IPS-18c (cell line): ENCODE results near the gene STXBP3.
"Not testable (repeated sequence)": the region's sequence is repeated elsewhere in the genome, so short reads cannot be mapped to it uniquely, and the experiment has no call there.

Source experiments
- H3K4me3 ChIP-seq: 2 replicates; pipeline ENCODE4 v1.7.0; 2013; ENCODE audit warnings: low read depth, mild to moderate bottlenecking, low read length, moderate library complexity; ENCODE audit not compliant: insufficient read depth
- H3K9me3 ChIP-seq: one replicate; pipeline ENCODE4 v1.6.1; 2013; ENCODE audit warnings: mild to moderate bottlenecking, low read length, moderate library complexity; ENCODE audit not compliant: control insufficient read depth, insufficient read depth

Gene STXBP3

GRCh38 chr1:108746382-108747170 is at the start of gene STXBP3:
Gene STXBP3 (plus strand): TSS chr1:108746674. CDS start chr1:108746738, 64 bp downstream.
- peak within 1 kb of the TSS; percentile 80 for H3K4me3 ChIP-seq
- H3K9me3 ChIP-seq, result no peaks in the 10 kb centered on the region

DNA sequence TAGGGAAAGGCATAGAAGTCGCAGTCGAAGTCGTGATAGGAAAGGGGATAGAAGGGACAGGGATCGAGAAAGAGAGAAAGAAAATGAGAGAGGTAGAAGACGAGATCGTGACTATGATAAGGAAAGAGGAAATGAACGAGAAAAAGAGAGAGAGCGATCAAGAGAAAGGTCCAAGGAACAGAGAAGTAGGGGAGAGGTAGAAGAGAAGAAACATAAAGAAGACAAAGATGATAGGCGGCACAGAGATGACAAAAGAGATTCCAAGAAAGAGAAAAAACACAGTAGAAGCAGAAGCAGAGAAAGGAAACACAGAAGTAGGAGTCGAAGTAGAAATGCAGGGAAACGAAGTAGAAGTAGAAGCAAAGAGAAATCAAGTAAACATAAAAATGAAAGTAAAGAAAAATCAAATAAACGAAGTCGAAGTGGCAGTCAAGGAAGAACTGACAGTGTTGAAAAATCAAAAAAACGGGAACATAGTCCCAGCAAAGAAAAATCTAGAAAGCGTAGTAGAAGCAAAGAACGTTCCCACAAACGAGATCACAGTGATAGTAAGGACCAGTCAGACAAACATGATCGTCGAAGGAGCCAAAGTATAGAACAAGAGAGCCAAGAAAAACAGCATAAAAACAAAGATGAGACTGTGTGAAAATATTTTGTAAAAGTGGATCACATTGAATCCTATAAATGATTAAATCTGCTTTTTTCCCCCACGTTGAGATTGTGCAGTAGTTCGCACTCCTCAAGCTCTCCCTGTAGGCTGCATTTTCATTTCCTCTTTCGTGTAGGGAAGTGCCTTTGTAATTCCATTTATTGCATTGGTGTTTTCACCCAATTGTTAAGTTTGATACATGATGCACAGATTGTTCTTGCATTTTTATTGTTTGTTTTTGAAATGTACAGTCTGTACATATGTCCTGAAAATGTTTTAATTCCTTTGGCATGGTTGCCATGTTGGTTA is 46.8 kb upstream of the STXBP3 start:
- H3K4me3 ChIP-seq, result no peak overlapping the region
- H3K9me3 ChIP-seq, result no peaks in the 10 kb centered on the region

GRCh38 chr1:108701176-108701849 is 45.2 kb upstream of the STXBP3 start:
- no peaks in the 10 kb centered on the region for H3K9me3 ChIP-seq
- no peak overlapping the region for H3K4me3 ChIP-seq

DNA sequence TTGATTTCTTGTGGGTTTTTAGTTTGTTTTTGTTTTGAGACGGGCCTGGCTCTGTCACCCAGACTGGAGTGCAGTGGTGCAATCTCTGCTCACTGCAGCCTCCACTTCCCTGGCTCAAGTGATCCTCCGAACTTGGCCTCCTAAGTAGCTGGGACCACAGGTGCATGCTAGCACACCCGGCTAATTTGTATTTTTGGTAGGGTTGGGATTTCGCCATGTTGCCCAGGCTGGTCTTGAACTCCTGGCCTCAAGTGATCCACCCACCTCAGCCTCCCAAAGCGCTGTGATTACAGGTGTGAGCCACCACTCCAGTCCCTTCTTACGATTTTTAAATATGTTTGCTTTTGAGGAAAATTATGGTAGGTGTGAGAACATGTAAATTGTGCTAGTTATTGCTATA is 44.4 kb upstream of the STXBP3 start:
- H3K4me3 ChIP-seq, H3K9me3 ChIP-seq: not testable (repeated sequence)

- Histone ChIP-seq H3K9me3 (no peaks in the 10 kb centered on the region), H3K4me3 (no peak overlapping the region)
Measured at GRCh38 chr1:108703939-108704338, 42.5 kb upstream of the STXBP3 start.

GRCh38 chr1:108704496-108704895 is 42.0 kb upstream of the STXBP3 start:
- no peak overlapping the region for H3K4me3 ChIP-seq

GRCh38 chr1:108706643-108707042 is 39.8 kb upstream of the STXBP3 start:
- Histone ChIP-seq H3K9me3 (no peaks in the 10 kb centered on the region), H3K4me3 (no peak overlapping the region)

More at GRCh38 chr1:108704496-108704895, 42.0 kb upstream of the STXBP3 start:
- no peaks in the 10 kb centered on the region for H3K9me3 ChIP-seq

- Histone ChIP-seq H3K9me3 (no peaks in the 10 kb centered on the region), H3K4me3 (no peak overlapping the region)
Measured at GRCh38 chr1:108708691-108709660, 37.5 kb upstream of the STXBP3 start.

DNA sequence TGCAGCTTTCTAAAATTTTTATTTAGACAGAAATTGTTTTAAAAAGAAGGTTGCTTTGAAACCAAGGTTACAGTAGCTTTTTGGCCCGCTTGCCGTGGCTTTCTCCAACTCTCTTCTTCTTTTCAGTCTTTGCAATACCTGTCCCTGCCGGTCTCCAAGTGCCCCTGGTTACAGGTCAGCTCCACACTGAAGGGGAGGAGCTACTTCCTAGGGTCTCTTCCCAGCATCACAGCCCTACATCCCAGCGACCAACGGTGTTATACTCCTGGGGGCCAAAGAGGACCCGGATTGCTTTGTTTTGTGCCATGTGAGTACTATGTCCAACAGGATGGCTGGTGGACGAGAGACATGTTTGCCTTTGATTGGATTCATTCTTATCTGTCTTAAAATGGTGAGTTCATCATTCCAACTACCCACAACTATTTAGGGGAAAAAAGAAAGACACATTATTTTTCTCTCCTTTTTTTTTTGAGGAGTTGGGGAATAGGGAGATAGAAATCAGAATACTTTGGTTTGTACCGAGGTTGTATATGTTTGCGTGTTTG is 33.8 kb upstream of the STXBP3 start, which contains the start of gene FNDC7:
Gene FNDC7, plus strand, starts transcription at position 303 of the 545 bp plus-strand sequence. Its CDS starts 26 bp downstream, at position 329.
- no peak within 1 kb of the TSS for H3K4me3 ChIP-seq
- H3K9me3 ChIP-seq, result no peaks in the 10 kb centered on the region

DNA sequence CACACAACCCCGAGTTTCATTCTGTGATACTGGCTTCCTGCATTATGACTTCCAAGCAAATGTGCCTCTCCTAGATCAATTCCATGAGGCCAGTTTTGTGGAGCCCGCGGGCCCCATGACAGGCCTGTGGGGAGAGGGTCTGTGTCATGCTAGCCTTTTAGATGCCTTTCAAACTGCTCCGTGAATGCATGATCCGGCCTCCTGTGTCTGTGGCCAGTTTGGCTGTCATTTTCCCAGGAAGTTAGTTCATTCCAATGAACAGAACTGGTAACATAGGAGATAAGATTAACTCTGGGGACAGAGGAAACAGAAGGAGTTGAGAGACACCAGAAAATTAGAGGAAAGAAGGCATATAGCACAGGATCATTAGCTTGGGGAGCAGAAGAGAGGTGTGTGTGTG is 30.5 kb upstream of the STXBP3 start:
- Histone ChIP-seq H3K4me3 (no peak overlapping the region), H3K9me3 (no peaks in the 10 kb centered on the region)

DNA sequence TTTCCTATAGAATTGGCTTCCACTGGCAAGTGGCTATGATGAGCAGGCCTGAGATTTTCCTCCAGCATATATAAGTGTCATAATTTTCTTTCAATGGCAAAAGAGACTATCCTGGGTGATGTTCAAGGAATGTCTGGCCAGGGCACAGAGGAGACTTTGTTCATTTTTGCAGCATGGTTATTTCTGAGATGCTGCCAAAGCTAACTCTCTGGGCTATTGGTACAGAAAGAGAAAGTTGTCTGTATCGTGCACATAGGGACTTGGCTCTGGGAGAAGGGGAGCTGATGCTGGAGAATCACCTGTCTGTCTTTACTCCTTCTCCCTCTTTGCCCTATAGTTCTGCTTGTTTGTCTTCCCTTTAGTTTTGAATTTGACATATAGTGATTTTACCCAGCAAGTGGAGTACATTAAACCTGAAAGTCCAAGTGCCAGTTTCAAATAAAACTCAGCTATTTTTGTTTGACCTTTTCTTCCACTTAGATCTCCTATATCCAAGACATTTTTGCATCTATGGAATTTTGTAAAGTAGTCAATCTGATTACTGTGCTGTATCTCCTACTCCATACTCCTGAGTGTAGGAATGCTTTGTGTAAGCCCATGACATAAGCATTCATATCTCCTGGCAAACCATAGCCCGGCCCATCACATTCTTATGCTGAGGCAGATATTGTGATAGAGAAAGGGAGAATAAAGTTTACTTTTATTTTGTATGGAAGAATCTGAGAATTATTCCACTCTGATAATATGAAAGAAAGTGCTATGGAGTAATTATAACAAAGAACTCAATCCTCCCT is 29.8 kb upstream of the STXBP3 start:
- Histone ChIP-seq H3K4me3 (no peak overlapping the region), H3K9me3 (no peaks in the 10 kb centered on the region)

DNA sequence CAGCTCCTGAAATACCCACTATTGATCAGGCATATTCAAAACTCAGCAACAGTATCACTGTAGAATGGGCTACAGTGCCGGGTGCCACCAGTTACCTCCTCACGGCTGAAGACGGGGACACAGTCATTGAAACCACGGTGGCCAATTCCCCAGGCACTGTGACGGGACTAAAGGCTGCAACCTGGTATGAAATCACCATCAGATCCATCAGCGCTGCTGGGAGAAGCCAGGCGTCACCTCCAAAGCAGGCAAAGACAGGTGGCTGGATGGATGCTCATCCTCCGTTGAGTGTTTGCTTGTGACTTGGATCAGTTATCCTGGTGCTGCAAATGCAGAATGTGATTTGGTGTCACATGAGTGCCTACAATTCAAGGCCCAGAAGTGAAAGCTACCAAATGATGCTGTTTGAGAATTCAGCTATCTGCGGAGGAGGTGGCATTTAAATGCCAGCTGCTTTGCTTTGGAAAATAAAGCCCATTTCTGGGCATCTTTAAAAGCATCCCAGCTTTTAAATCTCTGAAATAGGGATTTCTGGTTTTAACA is 28.6 kb upstream of the STXBP3 start:
- H3K9me3 ChIP-seq, result no peaks in the 10 kb centered on the region
- no peak overlapping the region for H3K4me3 ChIP-seq

DNA sequence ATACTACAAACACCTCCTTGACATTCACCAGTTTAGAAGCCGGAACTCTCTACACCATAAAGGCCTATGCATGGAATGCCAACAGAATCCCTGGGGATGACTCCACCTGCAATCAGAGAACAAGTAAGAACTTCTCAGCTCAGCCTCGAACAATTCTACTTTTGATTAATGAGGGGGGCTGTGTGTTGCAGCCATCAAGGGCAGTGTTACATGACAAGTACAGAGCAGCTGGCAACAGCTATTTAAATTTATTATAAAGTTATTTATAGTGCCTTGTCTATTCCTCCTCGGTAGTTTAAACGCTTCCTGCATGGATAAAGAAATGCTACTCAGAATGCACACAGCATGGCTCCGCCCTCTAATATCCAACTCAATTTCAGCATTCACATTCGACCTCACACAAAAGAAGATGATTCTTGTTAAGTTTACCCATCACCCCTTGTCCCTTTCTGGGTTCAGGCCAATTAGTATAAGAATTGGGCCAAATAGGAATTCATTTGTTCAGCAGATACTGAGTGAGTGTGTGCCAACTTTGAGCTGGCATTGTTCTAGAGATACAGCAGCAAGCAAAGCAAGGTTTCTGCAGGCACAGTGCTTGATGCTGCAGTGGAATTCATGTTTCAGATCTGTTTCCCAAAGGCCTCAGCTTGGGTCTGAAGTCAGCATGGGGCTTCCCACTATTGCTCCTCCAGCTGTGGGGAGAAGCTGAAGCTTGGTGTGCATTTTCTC is 27.4 kb upstream of the STXBP3 start:
- H3K4me3 ChIP-seq, result no peak overlapping the region
- no peaks in the 10 kb centered on the region for H3K9me3 ChIP-seq

DNA sequence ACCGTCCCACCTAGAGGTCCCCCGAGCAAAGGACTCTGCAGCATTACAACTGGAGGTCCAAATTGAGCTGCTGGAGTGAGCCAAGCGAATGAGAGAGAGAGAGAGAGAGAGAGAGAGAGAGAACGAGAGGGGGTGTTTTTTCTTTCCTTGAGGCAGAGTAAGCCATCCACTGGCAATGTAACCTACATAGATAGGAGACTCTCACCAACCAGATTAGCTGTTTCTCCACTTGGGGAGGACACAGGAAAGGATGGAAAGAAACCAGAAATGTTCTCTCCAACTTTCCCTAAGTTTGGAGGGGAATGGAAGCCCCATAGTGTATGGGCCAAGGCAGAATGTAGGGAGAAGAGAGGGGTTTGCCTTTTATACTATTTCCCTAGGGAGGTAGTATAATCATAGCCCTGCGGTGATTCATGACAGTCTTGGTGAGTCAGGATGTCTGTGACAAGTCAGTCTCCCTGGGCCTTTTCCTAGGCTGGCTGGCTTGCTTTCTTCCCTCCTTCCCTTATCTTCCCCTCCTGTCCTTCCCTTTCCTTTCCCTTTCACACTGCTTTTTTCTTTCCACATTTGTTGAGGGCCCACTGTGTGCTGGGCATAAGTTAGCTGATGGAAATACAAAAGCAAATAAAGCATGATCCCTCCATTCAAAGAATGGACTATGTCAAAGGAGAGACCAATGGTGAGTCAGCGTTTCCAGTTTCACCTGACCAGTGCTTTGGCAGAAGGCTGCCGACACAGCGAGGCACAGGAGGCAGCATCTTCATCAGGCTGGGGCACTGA is 26.6 kb upstream of the STXBP3 start:
- Histone ChIP-seq H3K4me3 (no peak overlapping the region), H3K9me3 (no peaks in the 10 kb centered on the region)
